ENCODE results near the gene SPOCK3.
"Not testable (repeated sequence)": the region's sequence is repeated elsewhere in the genome, so short reads cannot be mapped to it uniquely, and the experiment has no call there.

Gene SPOCK3

DNA sequence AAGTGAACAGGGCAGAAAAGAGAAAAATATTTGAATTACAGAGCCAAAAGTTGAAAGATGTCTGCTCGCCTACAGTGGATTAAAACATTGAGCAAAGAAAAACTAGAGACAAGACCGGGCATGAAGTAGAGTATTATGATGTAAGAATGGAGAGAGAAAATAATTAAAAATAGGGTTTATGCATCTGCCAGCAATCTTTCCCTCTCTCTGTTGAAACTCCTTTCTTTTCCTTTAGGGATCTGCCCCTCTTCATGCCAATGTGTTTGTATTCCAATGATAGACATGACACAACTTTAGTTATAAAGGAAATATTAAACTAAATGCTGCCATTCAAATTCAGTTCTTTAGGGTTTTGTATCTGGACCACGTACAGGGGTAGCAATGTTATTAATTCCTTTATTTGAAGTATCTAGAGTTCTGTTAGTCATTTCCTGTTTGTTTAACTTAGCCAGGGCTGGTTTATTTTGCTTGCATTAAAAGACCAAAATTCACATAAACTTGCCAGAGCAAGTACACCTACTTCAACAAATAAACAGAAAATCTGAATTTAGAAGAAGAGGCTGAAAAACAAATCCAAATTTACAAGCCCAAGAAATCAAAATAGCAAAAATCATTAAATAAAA, 202.6 kb downstream of the SPOCK3 start:
- DNase-seq: no peak

GRCh38 chr4:167028976-167029375, 205.3 kb downstream of the SPOCK3 start:
- no peak for DNase-seq

DNA sequence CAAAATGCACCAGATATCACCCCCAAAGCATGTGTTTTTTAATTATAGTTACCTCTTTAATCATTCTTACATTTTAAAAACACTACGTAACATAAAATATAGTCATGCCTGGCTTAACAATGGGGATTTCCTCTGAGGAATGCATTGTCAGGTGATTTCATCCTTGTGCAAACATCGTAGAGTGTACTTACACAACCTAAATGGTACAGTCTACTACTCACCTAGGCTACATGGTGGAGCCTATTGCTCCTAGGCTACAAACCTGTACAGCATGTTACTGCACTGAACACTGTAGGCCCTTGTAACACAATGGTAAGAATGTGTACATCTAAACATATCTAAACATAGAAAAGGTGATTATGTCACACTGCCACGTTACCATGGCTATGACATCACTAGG, 208.6 kb downstream of the SPOCK3 start:
- no peak for DNase-seq

DNA sequence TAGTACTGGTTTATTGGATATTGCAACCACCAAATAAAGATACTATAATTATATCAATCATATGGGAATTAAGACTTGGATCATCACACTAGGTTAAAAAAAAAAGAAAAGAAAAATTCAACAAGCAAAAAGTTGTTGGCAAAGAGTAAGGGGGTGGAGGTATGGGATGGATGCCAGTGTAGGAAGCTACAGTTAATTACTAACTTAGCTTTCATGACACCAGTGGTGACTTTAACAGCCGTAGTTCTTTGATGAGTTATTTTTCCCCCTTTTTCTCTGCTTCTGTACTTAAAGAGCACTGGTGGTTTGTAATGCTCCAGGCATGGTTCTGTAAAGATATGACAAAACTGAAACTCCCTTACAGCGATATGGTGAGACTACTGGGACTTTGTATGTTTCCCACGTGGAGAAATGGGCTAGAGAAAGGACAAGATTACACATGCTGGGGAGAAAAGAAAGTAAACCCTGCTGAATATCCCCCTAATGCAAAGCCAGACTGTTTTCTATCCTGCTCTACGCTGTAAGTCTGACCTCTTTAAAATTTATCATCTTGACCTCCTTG, 210.8 kb downstream of the SPOCK3 start:
- no peak for DNase-seq

DNA sequence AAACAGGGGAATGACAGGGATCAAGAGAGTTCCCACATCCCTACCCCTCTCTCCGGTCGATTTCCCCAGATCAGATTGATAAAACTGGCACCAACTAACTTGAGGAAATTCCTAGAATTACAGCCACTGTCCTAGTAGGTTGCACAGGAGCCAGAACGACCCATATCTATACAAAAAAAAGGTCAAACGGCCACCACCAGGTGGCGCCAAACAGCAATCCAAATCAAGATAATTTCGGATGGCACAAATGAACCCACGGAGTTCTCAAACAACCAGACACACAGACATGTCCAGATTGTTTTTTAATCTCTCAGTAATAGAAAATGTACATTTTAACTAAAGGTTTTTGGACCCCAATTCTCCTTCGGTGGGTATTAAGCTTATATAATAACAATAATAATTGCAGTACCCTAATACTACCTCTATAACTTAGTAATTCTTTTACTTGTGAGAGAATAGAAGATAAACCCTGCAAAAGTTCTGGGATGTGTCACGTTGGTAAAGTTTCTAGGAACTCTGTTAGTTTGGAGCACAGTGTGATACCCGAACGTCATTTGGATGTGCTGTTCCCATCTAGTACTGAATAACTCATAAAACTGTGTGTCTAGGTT, 212.6 kb downstream of the SPOCK3 start:
- peak in 11 of 14 donors; percentile 8 to 85 (median 48) for DNase-seq

GRCh38 chr4:167020410-167020809, 213.9 kb downstream of the SPOCK3 start:
- DNase-seq: no peak

DNA sequence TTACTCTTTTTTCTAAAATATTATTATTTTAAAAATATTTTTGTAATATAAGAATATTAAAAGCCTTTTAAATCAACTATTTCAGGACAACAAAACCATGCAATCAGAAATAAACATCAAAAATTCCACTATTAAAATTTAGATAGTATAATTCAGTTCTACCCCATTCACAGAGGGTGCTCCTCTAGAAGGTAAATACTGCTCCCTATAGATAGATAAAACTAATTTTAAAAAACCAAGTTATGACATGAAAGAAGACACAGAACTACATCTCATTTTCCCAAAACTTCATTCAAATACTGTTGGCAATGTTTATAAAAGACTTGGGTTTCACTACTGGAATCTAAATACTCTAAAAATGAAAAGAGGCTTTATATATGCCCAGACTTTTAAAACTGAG, 219.3 kb downstream of the SPOCK3 start:
- DNase-seq: no peak

GRCh38 chr4:167003326-167003725, 231.0 kb downstream of the SPOCK3 start:
- DNase-seq: no peak

GRCh38 chr4:167000141-167000852, 234.0 kb downstream of the SPOCK3 start:
- no peak for DNase-seq

DNA sequence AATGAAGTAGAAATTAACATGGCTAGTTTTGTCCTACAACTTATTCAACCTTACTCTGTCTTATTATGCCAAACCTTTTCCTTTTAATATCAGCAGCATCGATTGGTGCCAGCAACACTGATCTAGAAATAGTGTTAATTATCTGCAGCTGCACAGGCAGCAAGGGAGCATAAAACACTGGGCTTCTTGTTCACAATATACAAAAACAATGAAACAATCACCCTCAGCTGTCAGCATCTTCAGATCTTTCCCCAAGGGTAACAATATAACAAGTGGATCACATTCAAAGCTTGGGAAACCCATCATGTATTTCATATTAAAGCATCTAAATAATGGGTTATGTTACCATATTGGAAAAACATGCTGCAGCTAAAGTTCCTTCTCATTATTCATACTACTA, 238.1 kb downstream of the SPOCK3 start:
- DNase-seq: no peak

GRCh38 chr4:166994686-166995085, 239.6 kb downstream of the SPOCK3 start:
- DNase-seq: no peak

GRCh38 chr4:166991006-166991561, 243.2 kb downstream of the SPOCK3 start:
- no peak for DNase-seq

GRCh38 chr4:166989886-166990285, 244.4 kb downstream of the SPOCK3 start:
- DNase-seq: no peak

DNA sequence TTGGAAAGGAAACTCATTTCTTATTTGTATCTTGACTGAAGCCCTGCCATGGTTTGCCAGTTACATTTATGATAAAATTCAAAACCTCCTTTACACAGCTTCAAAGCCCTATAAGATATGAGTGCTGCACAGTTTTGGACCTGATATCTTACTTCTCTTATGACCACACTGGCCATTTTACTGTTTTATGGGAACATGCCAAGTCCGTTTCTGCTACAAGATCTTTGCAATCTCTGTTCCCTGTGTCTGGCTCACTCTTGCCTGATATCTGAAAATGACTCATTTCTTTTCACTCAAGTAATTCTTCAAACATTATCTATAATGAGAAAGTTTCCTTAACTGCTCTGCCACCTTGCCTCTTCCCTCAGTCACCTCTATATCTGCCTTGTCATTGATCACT, 247.3 kb downstream of the SPOCK3 start:
- no peak for DNase-seq

DNA sequence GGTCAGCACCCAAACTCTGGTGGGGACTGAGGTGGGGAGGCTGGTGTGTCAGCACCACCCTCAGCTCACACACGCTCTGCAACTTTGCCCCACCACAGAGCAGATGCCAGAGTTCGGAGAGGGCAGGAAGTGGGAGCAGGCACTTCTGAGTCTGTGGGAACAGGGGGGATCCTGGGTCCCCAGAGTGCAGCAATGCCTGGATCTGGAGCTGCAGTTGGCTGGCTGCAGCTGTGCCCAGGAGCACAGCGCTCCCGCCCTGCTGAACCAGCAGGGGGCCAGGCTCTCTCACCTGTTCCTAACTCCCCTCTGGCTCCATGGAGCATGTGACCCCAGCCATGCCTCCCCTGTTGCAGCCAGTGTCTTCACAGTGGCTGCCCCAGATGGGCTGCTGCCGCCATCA, 252.4 kb downstream of the SPOCK3 start:
- DNase-seq: no peak

DNA sequence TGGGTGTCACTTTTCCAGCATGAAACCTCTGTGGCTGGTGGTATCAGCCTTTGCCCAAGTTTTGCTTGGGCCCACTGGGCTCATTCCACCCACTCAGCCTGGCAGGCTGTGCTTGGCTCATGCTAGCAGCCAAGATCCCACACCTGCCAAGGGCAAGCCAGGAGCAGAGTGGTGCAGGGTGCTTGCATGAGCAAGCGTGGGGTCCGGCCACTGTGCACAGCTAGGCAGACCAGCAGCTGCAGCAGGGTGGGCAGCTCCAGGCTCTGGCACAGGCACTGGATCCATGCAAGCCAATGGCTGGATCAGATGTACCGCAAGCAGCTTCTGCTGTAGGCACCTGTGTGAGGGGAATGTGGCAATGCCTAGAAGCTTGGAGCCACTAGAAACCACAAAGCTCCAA, 253.9 kb downstream of the SPOCK3 start:
- DNase-seq: no peak

DNA sequence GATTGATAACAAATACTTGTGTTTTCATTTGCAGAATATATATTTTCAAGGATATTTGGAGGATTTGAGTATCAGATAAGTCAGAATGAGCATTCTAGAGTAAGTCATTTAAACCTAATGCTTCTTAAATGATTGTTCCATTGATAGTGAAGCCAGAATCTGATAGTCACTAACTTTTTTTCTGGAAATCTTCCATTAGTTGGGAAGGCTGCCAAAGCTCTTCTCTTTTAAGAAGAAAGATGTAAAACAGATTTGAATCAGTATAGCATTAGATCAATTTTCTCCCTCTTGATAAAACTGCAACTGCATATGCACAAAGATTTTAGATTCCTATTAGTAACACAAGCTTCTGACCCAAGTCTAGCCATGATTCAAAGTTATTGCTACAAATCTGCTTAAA, 256.7 kb downstream of the SPOCK3 start:
- no peak for DNase-seq

- DNase-seq: no peak
These were observed 262.2 kb downstream of the SPOCK3 start for GRCh38 chr4:166972071-166972470.

DNA sequence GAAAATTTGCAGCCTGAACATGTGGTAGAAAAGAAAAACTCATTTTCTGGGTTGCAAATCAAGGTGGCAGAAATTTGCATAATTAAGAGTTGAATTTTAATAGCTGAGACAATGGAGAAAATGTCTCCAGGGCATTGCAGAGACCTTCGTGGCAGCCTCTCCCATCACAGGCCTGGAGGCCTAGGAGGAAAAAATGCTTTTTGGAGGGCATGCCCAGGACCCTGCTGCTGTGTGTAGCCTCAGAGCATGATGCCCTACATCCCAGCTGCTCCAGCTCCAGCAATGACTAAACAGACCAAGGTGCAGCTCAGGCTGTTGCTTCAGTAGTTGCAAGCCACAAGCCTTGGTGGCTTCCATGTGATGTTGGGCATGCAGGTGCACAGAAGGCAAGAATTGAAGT, 266.1 kb downstream of the SPOCK3 start:
- not testable (repeated sequence) for DNase-seq

GRCh38 chr4:166965562-166965961, 268.7 kb downstream of the SPOCK3 start:
- DNase-seq: no peak

DNA sequence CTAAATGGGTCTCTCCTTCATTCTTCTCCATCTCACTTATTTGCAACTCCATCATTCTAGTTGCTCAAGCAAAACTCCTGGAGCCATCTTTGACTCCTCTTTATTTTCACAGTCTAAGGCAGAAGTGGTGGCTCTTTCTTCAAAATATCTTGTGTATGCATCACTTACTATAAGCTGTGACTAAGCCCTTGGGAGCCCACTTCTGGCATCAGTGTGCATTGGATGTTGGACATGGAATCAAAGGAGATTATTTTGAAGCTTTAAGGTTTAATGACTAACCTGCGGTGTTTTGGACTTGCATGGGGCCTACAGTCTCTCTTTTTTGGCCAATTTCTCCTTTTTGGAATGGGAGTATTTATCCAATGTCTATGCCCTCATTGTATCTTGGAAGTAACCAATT, 276.8 kb downstream of the SPOCK3 start:
- no peak for DNase-seq

DNA sequence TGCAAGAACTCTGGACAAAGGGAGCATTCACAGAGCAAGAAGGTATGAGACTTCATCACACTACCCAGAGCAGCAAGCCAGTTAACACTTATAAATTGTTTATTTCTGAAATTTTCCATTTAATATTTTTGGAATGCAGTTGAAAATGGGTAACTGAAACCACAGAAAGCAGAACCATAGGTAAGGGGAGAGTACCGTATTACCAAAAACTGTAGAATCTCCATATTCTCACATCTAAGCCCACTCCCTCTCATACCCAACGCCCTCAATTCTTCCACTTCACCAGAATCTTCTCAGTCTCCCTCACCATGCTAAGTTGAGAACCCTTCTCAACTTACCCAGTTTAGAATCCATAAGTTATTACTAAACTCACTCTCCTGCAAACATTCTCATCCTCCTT, 277.8 kb downstream of the SPOCK3 start:
- no peak for DNase-seq

DNA sequence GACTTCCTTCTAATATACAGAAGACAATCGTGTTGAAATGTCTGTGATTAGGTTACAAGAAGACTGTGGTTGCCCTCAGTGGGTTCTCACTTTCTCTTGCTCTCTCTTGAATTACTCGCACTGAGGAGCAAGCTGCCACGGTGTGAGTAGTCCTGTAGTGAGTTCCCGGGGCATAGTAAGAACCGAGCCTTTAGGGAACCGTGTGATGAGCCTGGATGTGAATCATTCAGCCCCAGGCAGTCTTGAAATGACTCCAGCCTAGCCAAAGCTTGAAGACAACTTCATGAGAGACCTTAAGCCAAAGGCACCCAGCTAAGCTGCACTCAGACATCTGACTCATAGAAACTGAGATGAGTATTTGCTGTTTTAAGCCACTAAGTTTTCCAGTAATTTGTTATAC, 292.7 kb downstream of the SPOCK3 start:
- no peak for DNase-seq

Data from C1 segment of cervical spinal cord (tissue), 14 donors.